ENCODE data around the gene P2RX5. TPM values are rescaled to one million over a fixed set of nuclear protein-coding genes. Genes with fewer than 3 reads are reported as not detected.

The P2RX5 gene
- total RNA-seq, 1 donor from 2014 or later = 1.3 TPM

DNA sequence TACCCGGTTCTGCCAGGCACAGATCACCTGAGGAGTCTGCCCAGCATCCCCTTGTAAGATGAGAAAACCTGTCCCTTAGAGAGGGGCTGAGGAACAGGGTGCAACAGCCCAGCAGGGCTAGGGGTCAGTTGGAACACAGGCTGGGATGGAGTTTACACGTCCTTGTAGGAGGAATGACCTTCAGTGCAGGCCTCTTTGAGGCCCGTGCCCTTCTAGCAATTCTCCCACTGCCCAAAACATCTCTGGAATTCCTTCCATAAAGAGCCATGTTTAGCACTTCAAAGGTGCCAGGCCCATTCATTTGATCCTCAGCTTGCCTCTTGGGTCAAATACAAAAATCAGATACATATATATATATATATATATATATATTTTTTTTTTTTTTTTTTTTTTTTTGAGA, 54.9 kb downstream of the P2RX5 start:
- TF ChIP-seq, protein P1, sequence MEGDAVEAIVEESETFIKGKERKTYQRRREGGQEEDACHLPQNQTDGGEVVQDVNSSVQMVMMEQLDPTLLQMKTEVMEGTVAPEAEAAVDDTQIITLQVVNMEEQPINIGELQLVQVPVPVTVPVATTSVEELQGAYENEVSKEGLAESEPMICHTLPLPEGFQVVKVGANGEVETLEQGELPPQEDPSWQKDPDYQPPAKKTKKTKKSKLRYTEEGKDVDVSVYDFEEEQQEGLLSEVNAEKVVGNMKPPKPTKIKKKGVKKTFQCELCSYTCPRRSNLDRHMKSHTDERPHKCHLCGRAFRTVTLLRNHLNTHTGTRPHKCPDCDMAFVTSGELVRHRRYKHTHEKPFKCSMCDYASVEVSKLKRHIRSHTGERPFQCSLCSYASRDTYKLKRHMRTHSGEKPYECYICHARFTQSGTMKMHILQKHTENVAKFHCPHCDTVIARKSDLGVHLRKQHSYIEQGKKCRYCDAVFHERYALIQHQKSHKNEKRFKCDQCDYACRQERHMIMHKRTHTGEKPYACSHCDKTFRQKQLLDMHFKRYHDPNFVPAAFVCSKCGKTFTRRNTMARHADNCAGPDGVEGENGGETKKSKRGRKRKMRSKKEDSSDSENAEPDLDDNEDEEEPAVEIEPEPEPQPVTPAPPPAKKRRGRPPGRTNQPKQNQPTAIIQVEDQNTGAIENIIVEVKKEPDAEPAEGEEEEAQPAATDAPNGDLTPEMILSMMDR (conservative IDR thresholded peaks at IDR 0.05) = no peak
- Mint-ChIP-seq H3K4me1 (ENCODE audit: unreplicated experiment) (peaks cover 16% of the 10 kb centered on the region), H3K27me3 (no peaks in the 10 kb centered on the region), H3K27ac (no peak overlapping the region), H3K36me3 (peaks cover 5% of the 10 kb centered on the region), H3K4me3 (no peak overlapping the region), H3K9me3 (no peaks in the 10 kb centered on the region)
- no peak for DNase-seq (ENCODE audit: extremely low spot score, unreplicated experiment)

DNA sequence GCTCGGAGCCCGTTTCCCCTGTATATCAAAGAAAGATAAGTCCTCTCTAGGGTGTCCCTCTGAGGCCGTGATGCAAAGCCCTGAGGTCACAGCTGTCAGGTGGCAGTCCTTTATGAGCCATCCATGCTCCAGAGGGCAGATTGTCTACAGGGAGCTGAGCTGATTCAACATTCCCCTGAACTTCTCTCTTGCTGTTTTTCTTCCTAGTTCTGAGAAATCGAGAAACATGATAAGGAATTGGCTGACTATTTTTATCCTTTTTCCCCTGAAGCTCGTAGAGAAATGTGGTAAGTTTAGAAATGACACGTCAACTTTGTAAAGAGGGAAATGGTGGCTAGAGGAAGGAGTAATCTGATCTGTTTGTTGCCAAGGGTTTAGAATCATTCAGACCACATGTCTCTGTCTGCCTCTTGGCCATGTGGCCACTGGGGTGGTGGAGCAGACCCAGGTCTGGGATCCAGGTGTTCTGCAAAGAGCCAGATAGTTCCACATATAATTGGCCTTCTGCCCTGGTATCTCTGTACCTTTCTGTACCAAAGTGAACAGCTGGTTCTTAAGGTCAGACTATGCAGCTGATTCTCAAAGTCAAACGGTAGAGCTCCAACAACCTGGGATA, 55.9 kb downstream of the P2RX5 start:
- no peaks in the 10 kb centered on the region for H3K27me3 Mint-ChIP-seq
- TF ChIP-seq, protein P1 (conservative IDR thresholded peaks at IDR 0.05) = no peak
- peak overlapping the region; percentile 77 for H3K4me3 Mint-ChIP-seq
- H3K4me1 Mint-ChIP-seq (ENCODE audit: unreplicated experiment) = peaks cover 16% of the 10 kb centered on the region
- H3K36me3 Mint-ChIP-seq = peaks cover 5% of the 10 kb centered on the region
- H3K27ac Mint-ChIP-seq = peak overlapping the region; percentile 71
- H3K9me3 Mint-ChIP-seq = no peaks in the 10 kb centered on the region
- DNase-seq (ENCODE audit: extremely low spot score, unreplicated experiment) = no peak

- H3K4me3 Mint-ChIP-seq = peak overlapping the region; percentile 98
- H3K9me3 Mint-ChIP-seq = no peaks in the 10 kb centered on the region
- H3K27me3 Mint-ChIP-seq = no peaks in the 10 kb centered on the region
- H3K4me1 Mint-ChIP-seq (ENCODE audit: unreplicated experiment) = peaks cover 25% of the 10 kb centered on the region
- no peak for DNase-seq (ENCODE audit: extremely low spot score, unreplicated experiment)
- H3K36me3 Mint-ChIP-seq = peaks cover 5% of the 10 kb centered on the region
- peak overlapping the region; percentile 75 for H3K27ac Mint-ChIP-seq
- TF ChIP-seq, protein P1 (conservative IDR thresholded peaks at IDR 0.05) = no peak
Measured at GRCh38 chr17:3636908-3637373, 59.0 kb downstream of the P2RX5 start.

GRCh38 chr17:3636154-3636907, 59.6 kb downstream of the P2RX5 start, which contains the start of the genes CTNS and SHPK:
Gene CTNS, plus strand, starts transcription at chr17:3636760. Its CDS starts 3,447 bp downstream, at chr17:3640207.
Gene SHPK, minus strand, starts transcription at chr17:3636250. Its CDS starts 31 bp downstream, at chr17:3636219.
- H3K4me3 Mint-ChIP-seq = peak within 1 kb of the TSS; percentile 98
- TF ChIP-seq, protein P1 (conservative IDR thresholded peaks at IDR 0.05) = no peak
- H3K27ac Mint-ChIP-seq = peak within 1 kb of the TSS; percentile 99
- H3K4me1 Mint-ChIP-seq (ENCODE audit: unreplicated experiment) = peaks cover 25% of the 10 kb centered on the region
- H3K36me3 Mint-ChIP-seq = peaks cover 5% of the 10 kb centered on the region
- DNase-seq (ENCODE audit: extremely low spot score, unreplicated experiment) = peak; percentile 96
- no peaks in the 10 kb centered on the region for H3K27me3 Mint-ChIP-seq
- no peaks in the 10 kb centered on the region for H3K9me3 Mint-ChIP-seq

DNA sequence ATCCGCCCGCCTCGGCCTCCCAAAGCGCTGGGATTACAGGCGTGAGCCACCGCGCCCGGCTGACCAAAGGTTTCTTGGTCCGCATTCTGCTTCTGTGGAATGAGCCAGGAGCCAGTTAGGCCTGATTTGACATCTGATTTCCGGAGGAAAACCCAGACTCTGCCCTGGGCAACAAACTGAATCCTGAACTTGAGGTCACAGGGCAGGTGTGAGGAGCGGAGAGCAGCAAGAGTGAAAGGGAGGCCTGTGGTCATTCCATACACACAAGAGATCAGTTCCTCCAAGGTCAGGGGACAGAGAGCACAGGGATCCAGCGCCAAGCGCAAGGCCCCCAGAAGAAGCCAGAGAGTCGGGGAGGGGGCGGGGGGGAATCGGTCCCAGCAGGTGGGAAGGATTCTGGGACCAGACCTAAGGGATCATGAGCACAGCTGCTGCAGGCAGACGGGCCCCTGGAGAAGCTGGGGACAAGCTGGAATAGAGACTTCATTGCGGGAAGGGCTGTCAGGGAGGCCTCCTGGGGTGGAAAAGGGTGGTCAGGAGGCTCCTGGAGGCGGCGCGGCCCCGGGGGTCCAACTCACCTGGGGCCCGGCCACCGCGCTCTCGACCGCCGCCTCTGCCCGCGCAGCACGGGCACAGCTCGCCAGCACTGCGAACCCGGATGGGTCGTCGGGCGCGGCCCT, 60.3 kb downstream of the P2RX5 start:
- no peak for DNase-seq (ENCODE audit: extremely low spot score, unreplicated experiment)
- peaks cover 5% of the 10 kb centered on the region for H3K36me3 Mint-ChIP-seq
- peak overlapping the region; percentile 98 for H3K4me3 Mint-ChIP-seq
- TF ChIP-seq, protein P1 (conservative IDR thresholded peaks at IDR 0.05) = no peak
- peaks cover 25% of the 10 kb centered on the region for H3K4me1 Mint-ChIP-seq (ENCODE audit: unreplicated experiment)
- peak overlapping the region; percentile 86 for H3K27ac Mint-ChIP-seq
- no peaks in the 10 kb centered on the region for H3K27me3 Mint-ChIP-seq
- no peaks in the 10 kb centered on the region for H3K9me3 Mint-ChIP-seq

Measured in type B pancreatic cell (in vitro differentiated cells).